Muscle layer of colon (tissue), 2 donors: ENCODE data around the gene SIRT2.
"Not testable (repeated sequence)": the region's sequence is repeated elsewhere in the genome, so short reads cannot be mapped to it uniquely, and the experiment has no call there.

Source experiments
- H3K27ac ChIP-seq: one replicate; pipeline ENCODE4 v1.7.0; 2013; ENCODE audit warnings: low read depth, mild to moderate bottlenecking, low read length, moderate library complexity
- H3K27me3 ChIP-seq, 2 donors: one replicate each; pipeline ENCODE4 v1.7.0; 2013; ENCODE audit warnings: low read length in 2 of 2, mild to moderate bottlenecking in 2 of 2; ENCODE audit not compliant: insufficient read depth in 2 of 2, control insufficient read depth in 1 of 2
- H3K36me3 ChIP-seq: one replicate; pipeline ENCODE4 v1.7.0; 2013; ENCODE audit warnings: mild to moderate bottlenecking, low read length; ENCODE audit not compliant: insufficient read depth
- H3K4me1 ChIP-seq: one replicate; pipeline ENCODE4 v1.7.0; 2013; ENCODE audit warnings: mild to moderate bottlenecking, low read length; ENCODE audit not compliant: insufficient read depth
- H3K4me3 ChIP-seq, 2 donors: one replicate each; pipeline ENCODE4 v1.7.0; 2013; ENCODE audit warnings: low read length in 2 of 2, low read depth in 1 of 2, mild to moderate bottlenecking in 1 of 2, moderate library complexity in 1 of 2
- H3K9ac ChIP-seq: one replicate; pipeline ENCODE4 v1.7.0; 2013; ENCODE audit warnings: low read length
- H3K9me3 ChIP-seq: one replicate; pipeline ENCODE4 v1.7.0; 2013; ENCODE audit warnings: mild to moderate bottlenecking, low read length
- donor health status: abdominal sarcoma.
- donor health status: Adenocarcinoma of cecum.

The SIRT2 gene

GRCh38 chr19:38899447-38900201 lies at the start of gene SIRT2, which contains the start of gene NFKBIB:
TSS of gene SIRT2 (minus strand) at chr19:38899618. CDS start at chr19:38899521, 97 bp downstream.
TSS of gene NFKBIB (plus strand) at chr19:38899969. CDS start at chr19:38900033, 64 bp downstream.
- no peaks in the 10 kb centered on the region for H3K9me3 ChIP-seq
- H3K4me1 ChIP-seq, result peaks cover 31% of the 10 kb centered on the region
- no peaks in the 10 kb centered on the region for H3K27me3 ChIP-seq
- H3K36me3 ChIP-seq, result no peaks in the 10 kb centered on the region
- peak within 1 kb of the TSS; percentile 85 for H3K27ac ChIP-seq
- H3K4me3 ChIP-seq, result peak within 1 kb of the TSS; percentile 88 to 97
- H3K9ac ChIP-seq, result peak within 1 kb of the TSS; percentile 87

DNA sequence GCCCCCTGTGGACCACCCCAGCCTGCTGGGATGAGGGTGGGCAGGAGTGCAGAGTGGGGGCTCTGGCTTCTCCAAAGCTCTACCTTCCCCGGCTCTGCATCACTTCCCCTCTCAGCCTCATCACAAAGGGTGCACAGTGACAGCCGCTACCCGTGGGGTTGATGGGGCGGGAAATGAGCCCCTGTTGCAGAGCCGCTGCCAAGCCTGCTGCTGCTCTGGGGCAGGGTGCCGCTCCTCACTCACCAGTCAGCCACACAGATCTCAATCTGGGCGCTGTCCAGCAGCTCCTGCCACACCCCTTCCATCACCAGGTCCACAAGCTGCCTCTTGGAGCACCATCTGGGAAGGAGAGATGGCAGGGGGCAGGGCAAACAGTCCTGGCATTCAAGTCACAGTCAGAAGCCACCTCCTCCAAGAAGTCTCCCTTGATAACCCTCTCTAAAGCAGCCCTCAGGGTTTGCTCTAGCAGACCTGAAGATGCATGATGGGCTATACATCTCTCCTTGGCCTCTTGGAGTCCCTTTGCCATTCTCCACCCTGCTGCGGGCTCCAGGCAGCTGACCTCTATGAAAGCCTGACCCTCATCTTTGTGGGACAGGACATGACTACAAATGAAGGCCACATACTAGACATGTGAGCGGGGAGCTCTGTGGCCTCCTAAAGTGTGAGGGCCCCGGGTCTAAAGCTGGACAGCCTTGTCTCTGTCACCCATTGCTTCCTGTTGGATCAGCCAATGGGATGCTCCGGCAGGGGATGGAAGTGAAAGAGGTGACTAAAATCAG lies 47.0 kb upstream of the SIRT2 start:
- Histone ChIP-seq H3K4me3 (no peak overlapping the region), H3K36me3 (peaks cover 23% of the 10 kb centered on the region), H3K9ac (no peak overlapping the region), H3K27me3 (no peaks in the 10 kb centered on the region), H3K4me1 (peaks cover 7% of the 10 kb centered on the region), H3K27ac (no peak overlapping the region), H3K9me3 (no peaks in the 10 kb centered on the region)

DNA sequence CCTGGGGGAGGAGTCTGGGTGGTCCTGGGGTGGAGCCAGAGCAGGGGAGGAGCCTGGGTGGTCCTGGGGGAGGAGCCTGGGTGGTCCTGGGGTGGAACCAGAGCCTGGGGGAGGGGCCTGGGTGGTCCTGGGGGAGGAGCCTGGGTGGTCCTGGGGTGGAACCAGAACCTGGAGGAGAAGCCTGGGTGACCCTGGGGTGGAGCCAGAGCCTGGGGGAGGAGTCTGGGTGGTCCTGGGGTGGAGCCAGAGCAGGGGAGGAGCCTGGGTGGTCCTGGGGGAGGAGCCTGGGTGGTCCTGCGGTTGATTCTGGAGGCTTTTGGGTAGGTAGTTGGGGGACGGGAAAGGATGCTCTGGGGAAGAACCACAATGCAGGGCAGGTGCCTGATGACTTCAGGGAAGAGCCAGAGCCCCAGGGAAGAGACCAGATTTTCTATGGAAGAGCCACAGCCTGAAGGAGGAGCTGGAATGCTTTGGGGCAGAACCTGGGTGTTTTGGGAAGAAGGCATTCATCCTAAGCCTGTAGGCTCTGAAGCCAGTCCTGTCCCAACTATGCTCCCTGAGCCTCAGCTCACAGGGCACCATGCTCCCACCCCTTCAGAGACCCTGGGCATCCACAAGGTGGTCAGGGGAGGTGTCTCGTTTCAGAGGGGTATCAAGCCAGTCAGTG lies 46.3 kb upstream of the SIRT2 start:
- Histone ChIP-seq H3K9ac (no peak overlapping the region), H3K4me3 (no peak overlapping the region), H3K9me3 (no peaks in the 10 kb centered on the region), H3K36me3 (peaks cover 23% of the 10 kb centered on the region), H3K27ac (no peak overlapping the region), H3K4me1 (peaks cover 7% of the 10 kb centered on the region), H3K27me3 (no peaks in the 10 kb centered on the region)

GRCh38 chr19:38944981-38945506 lies 45.6 kb upstream of the SIRT2 start:
- Histone ChIP-seq H3K4me3 (no peak overlapping the region), H3K27me3 (no peaks in the 10 kb centered on the region), H3K4me1 (peaks cover 2% of the 10 kb centered on the region), H3K9ac (no peak overlapping the region), H3K9me3 (no peaks in the 10 kb centered on the region), H3K27ac (no peak overlapping the region), H3K36me3 (peaks cover 23% of the 10 kb centered on the region)

DNA sequence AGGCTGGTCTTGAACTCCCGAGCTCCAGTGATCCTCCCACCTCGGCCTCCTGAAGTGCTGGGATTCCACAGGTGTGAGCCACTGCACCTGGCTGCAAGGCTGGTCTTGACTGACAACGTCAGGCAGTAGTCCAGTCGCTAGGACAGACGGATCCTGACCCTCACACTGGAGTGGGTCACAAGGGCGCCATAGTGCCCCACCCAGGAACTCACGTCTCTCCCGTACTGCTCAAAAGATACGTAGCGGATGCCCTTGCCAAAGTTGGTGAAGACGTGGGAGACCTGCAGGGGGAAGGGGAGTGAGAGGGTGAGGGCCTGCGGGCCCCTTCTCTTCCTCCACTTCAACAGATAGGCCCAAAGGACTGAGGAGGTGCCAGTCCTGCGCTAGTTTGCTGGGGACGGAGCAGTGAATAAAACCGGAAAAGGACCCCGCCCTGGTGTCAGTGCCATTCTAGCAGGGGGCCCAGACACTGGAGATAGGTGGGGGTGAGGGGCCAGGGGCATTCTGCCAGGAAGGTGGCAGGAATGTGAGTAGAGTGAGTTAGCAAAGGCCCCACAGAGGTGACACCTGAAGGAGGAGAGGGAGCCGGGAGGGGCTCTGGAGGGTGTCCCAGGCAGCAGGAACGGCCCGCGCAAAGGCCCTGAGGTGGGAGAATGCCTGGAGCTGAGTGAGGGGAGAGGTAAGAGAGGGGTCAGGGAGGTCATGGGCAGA lies 43.2 kb upstream of the SIRT2 start:
- H3K36me3 ChIP-seq, result peaks cover 23% of the 10 kb centered on the region
- H3K4me3 ChIP-seq, result no peak overlapping the region
- H3K9ac ChIP-seq, result no peak overlapping the region
- H3K27me3 ChIP-seq, result no peaks in the 10 kb centered on the region
- H3K4me1 ChIP-seq, result no peaks in the 10 kb centered on the region
- no peaks in the 10 kb centered on the region for H3K9me3 ChIP-seq
- no peak overlapping the region for H3K27ac ChIP-seq

DNA sequence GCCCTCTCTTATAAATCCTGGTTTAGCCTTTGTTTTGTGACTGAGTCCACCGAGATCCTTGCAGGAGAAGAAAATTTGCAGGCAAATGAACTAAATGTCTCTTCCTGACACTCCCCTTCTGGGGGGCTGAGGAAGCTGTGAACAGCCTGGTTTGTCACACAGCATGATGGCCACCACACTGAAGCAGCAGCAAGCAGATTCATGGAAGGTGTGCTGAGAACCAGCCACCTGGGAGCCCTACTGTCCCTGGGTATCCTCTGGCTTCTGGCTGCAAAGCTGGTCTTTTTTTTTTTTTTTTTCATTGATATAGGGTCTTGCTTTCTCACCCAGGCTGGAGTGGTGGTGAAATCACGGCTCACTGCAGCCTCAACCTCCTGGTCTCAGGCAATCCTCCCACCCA lies 42.6 kb upstream of the SIRT2 start:
- no peak overlapping the region for H3K4me3 ChIP-seq
- no peaks in the 10 kb centered on the region for H3K9me3 ChIP-seq
- no peaks in the 10 kb centered on the region for H3K27me3 ChIP-seq
- H3K36me3 ChIP-seq, result peaks cover 21% of the 10 kb centered on the region
- H3K4me1 ChIP-seq, result no peaks in the 10 kb centered on the region
- no peak overlapping the region for H3K9ac ChIP-seq
- H3K27ac ChIP-seq, result no peak overlapping the region

DNA sequence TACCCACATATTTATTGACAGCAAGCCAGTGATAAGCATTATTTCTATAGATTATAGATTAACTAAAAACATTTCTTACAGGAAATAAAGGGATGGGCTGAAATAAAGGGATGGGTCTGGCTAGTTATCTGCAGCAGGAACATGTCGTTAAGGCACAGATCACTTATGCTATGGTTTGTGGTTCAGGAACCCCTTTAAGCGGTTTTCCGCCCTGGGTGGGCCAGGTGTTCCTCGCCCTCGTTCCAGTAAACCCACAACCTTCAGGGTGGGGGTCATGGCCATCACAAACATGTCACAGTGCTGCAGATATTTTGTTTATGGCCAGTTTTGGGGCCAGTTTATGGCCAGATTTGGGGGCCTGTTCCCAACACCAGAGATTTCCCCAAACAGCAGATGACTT lies 42.0 kb upstream of the SIRT2 start:
- H3K27me3 ChIP-seq, H3K9me3 ChIP-seq, H3K9ac ChIP-seq, H3K4me3 ChIP-seq, H3K4me1 ChIP-seq, H3K27ac ChIP-seq: not testable (repeated sequence)
- peaks cover 16% of the 10 kb centered on the region for H3K36me3 ChIP-seq

DNA sequence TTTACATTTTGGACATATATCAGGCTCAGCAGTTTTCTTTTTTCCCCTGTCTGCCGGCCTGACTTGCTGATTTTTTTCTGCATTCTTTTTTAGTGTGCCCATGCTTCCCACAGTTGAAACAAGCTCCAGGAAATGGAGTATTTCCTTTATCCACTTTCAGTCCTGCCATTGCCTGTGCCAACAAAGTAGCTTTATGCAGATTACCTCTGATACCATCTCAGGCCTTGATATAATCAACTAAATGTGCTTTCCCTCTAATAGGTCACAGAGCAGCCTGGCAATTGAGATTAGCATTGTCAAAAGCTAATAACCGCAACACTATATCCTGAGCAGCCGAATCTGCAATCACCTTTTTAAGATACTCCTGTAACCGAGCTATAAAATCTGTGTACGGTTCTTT lies 40.5 kb upstream of the SIRT2 start:
- Histone ChIP-seq H3K9ac (no peak overlapping the region), H3K4me1 (no peaks in the 10 kb centered on the region), H3K4me3 (no peak overlapping the region), H3K27ac (no peak overlapping the region), H3K36me3 (peaks cover 6% of the 10 kb centered on the region), H3K9me3 (no peaks in the 10 kb centered on the region), H3K27me3 (no peaks in the 10 kb centered on the region)

- peaks cover 9% of the 10 kb centered on the region for H3K36me3 ChIP-seq
- no peak overlapping the region for H3K9ac ChIP-seq
- H3K4me3 ChIP-seq, result no peak overlapping the region
- no peaks in the 10 kb centered on the region for H3K9me3 ChIP-seq
- no peaks in the 10 kb centered on the region for H3K27me3 ChIP-seq
- no peak overlapping the region for H3K27ac ChIP-seq
- H3K4me1 ChIP-seq, result peaks cover 20% of the 10 kb centered on the region
These were observed 34.1 kb upstream of the SIRT2 start for GRCh38 chr19:38933544-38933943.

GRCh38 chr19:38932425-38933179 lies 33.2 kb upstream of the SIRT2 start:
- Histone ChIP-seq H3K36me3 (peaks cover 9% of the 10 kb centered on the region), H3K27ac (no peak overlapping the region), H3K4me1 (peaks cover 20% of the 10 kb centered on the region), H3K9ac (no peak overlapping the region), H3K27me3 (no peaks in the 10 kb centered on the region), H3K4me3 (no peak overlapping the region), H3K9me3 (no peaks in the 10 kb centered on the region)
